ENCODE data around the gene ZC3HAV1L. TPM values are rescaled to one million over a fixed set of nuclear protein-coding genes. Genes with fewer than 3 reads are reported as not detected.

ZC3HAV1L gene
- total RNA-seq, 1 donor from 2014 or later, result 29.1 TPM

GRCh38 chr7:139051655-139052054 is 15.8 kb upstream of the ZC3HAV1L start:
- Histone ChIP-seq H3K4me3 (no peak overlapping the region), H3K27me3 (no peaks in the 10 kb centered on the region), H3K36me3 (peaks cover 49 to 73% of the 10 kb centered on the region in 2 donors), H3K4me1 (no peaks in the 10 kb centered on the region), H3K27ac (no peak overlapping the region), H3K9me3 (no peaks in the 10 kb centered on the region)
- intact Hi-C loops (cut with DNase I), result no loop called here
- DNase-seq (ENCODE audit: low spot score in 2 of 2), result no peak
- no peak for TF ChIP-seq CTCF (IDR thresholded peaks at IDR 0.05)

GRCh38 chr7:139049936-139050335 is 14.1 kb upstream of the ZC3HAV1L start:
- Histone ChIP-seq H3K4me1 (no peaks in the 10 kb centered on the region), H3K36me3 (peaks cover 53 to 80% of the 10 kb centered on the region in 2 donors), H3K9me3 (no peaks in the 10 kb centered on the region), H3K4me3 (no peak overlapping the region), H3K27ac (no peak overlapping the region), H3K27me3 (no peaks in the 10 kb centered on the region)
- DNase-seq (ENCODE audit: low spot score in 2 of 2), result no peak
- intact Hi-C loops (cut with DNase I), result no loop called here
- no peak for TF ChIP-seq CTCF (IDR thresholded peaks at IDR 0.05)

- no peaks in the 10 kb centered on the region for H3K4me1 ChIP-seq
- peaks cover 51 to 72% of the 10 kb centered on the region in 2 donors for H3K36me3 ChIP-seq
- H3K4me3 ChIP-seq, result no peak overlapping the region
- no peak overlapping the region for H3K27ac ChIP-seq
- no peaks in the 10 kb centered on the region for H3K9me3 ChIP-seq
- no peaks in the 10 kb centered on the region for H3K27me3 ChIP-seq
- intact Hi-C loops (cut with DNase I), result no loop called here
- DNase-seq (ENCODE audit: low spot score in 2 of 2), result no peak
- no peak for TF ChIP-seq CTCF (IDR thresholded peaks at IDR 0.05)
These were observed 13.3 kb upstream of the ZC3HAV1L start for GRCh38 chr7:139049111-139049510.

GRCh38 chr7:139047970-139048369 is 12.1 kb upstream of the ZC3HAV1L start:
- DNase-seq (ENCODE audit: low spot score in 2 of 2), result no peak
- peaks cover 45 to 62% of the 10 kb centered on the region in 2 donors for H3K36me3 ChIP-seq
- no peaks in the 10 kb centered on the region for H3K4me1 ChIP-seq
- no peak overlapping the region for H3K27ac ChIP-seq
- no peaks in the 10 kb centered on the region for H3K9me3 ChIP-seq
- intact Hi-C loops (cut with DNase I), result no loop called here
- no peak for TF ChIP-seq CTCF (IDR thresholded peaks at IDR 0.05)
- no peaks in the 10 kb centered on the region for H3K27me3 ChIP-seq
- H3K4me3 ChIP-seq, result no peak overlapping the region

- no peaks in the 10 kb centered on the region for H3K27me3 ChIP-seq
- no peak overlapping the region for H3K27ac ChIP-seq
- no peak for DNase-seq (ENCODE audit: low spot score in 2 of 2)
- H3K4me3 ChIP-seq, result no peak overlapping the region
- H3K9me3 ChIP-seq, result no peaks in the 10 kb centered on the region
- intact Hi-C loops (cut with DNase I), result no loop called here
- TF ChIP-seq CTCF (IDR thresholded peaks at IDR 0.05), result no peak
- no peaks in the 10 kb centered on the region for H3K4me1 ChIP-seq
- H3K36me3 ChIP-seq, result peaks cover 30 to 46% of the 10 kb centered on the region in 2 donors
These were observed 10.3 kb upstream of the ZC3HAV1L start for GRCh38 chr7:139046143-139046542.
